Measurements from ENCODE around the gene BRD2. TPM values are rescaled to one million over a fixed set of nuclear protein-coding genes. Genes with fewer than 3 reads are reported as not detected.

The BRD2 gene
- total and polyA plus RNA-seq, 9 of the 15 experiments (the other 6 are each of a cell fraction or from before 2014, with no cell fraction given) = 19.0 to 252 (median 181) TPM

DNA sequence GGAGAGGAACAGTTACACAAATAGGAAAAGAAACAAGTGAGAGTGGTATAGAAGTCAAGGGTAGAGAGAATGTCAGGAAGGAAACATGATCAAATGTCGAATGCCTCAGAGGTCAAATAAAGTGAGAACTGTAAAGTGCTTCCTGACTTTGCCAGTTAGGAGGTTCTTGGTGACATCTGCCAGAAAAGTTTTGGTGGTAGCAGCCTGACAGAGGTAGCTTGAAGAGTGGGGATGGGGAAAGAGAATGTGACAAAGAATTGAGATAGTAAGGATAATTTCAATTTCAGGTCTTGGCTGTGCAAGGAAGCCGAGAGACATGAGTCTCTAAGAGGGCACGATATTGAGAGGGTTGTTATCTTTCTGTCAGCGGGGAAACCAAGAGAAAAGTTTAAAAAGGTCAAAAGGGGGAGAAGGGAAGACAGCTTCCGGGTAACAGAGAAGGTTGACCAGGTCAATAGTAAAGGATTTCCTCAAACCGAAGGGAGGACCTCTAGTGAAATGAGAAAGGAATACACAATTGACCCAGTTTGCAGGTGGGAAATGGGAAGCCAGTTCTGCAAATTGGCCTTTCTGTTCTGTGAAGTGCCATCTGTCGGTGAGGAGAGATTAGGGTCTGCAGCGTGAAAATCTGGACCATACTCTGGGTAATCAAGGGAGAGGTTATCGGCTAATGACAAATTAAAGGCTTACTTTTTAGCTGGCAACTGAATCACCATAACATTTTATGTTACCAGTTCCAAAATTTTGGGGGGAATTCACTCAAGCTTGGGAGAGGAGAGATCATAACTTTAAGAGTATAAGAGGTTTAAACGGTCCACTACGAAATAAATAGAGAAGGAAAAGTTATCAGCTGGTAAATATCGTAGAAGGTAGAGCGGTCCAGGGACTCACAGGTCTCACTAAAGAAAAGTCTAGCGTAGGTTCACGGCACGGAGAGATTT is 973 bp upstream of the BRD2 start (continued):
- peak; percentile 29 for TF ChIP-seq KDM5B (IDR thresholded peaks at IDR 0.05; ENCODE audit: insufficient replicate concordance, low read depth, low read length)
- TF ChIP-seq, protein P1, sequence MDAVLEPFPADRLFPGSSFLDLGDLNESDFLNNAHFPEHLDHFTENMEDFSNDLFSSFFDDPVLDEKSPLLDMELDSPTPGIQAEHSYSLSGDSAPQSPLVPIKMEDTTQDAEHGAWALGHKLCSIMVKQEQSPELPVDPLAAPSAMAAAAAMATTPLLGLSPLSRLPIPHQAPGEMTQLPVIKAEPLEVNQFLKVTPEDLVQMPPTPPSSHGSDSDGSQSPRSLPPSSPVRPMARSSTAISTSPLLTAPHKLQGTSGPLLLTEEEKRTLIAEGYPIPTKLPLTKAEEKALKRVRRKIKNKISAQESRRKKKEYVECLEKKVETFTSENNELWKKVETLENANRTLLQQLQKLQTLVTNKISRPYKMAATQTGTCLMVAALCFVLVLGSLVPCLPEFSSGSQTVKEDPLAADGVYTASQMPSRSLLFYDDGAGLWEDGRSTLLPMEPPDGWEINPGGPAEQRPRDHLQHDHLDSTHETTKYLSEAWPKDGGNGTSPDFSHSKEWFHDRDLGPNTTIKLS (IDR thresholded peaks at IDR 0.05; ENCODE audit: borderline replicate concordance, low read depth) = no peak
- TF ChIP-seq, protein P2, sequence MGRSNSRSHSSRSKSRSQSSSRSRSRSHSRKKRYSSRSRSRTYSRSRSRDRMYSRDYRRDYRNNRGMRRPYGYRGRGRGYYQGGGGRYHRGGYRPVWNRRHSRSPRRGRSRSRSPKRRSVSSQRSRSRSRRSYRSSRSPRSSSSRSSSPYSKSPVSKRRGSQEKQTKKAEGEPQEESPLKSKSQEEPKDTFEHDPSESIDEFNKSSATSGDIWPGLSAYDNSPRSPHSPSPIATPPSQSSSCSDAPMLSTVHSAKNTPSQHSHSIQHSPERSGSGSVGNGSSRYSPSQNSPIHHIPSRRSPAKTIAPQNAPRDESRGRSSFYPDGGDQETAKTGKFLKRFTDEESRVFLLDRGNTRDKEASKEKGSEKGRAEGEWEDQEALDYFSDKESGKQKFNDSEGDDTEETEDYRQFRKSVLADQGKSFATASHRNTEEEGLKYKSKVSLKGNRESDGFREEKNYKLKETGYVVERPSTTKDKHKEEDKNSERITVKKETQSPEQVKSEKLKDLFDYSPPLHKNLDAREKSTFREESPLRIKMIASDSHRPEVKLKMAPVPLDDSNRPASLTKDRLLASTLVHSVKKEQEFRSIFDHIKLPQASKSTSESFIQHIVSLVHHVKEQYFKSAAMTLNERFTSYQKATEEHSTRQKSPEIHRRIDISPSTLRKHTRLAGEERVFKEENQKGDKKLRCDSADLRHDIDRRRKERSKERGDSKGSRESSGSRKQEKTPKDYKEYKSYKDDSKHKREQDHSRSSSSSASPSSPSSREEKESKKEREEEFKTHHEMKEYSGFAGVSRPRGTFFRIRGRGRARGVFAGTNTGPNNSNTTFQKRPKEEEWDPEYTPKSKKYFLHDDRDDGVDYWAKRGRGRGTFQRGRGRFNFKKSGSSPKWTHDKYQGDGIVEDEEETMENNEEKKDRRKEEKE (IDR thresholded peaks at IDR 0.05; ENCODE audit: borderline replicate concordance in 1 of 2, control insufficient read depth in 1 of 2, low read depth in 2 of 2, low read length in 1 of 2) = peak; percentile 9 to 66; a peak in 1 of 4 replicates
- peak; percentile 78 for TF ChIP-seq EHMT2 (IDR thresholded peaks at IDR 0.05)
- 0 out of 2 replicates have a peak, but pooled peaks have one; percentile 8 for TF ChIP-seq SMARCE1 (IDR thresholded peaks at IDR 0.05)
- TF ChIP-seq, protein P3, sequence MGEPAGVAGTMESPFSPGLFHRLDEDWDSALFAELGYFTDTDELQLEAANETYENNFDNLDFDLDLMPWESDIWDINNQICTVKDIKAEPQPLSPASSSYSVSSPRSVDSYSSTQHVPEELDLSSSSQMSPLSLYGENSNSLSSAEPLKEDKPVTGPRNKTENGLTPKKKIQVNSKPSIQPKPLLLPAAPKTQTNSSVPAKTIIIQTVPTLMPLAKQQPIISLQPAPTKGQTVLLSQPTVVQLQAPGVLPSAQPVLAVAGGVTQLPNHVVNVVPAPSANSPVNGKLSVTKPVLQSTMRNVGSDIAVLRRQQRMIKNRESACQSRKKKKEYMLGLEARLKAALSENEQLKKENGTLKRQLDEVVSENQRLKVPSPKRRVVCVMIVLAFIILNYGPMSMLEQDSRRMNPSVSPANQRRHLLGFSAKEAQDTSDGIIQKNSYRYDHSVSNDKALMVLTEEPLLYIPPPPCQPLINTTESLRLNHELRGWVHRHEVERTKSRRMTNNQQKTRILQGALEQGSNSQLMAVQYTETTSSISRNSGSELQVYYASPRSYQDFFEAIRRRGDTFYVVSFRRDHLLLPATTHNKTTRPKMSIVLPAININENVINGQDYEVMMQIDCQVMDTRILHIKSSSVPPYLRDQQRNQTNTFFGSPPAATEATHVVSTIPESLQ (CRISPR knock-in tag; IDR thresholded peaks at IDR 0.05) = 0 out of 2 replicates have a peak, but pooled peaks have one; percentile 13
- no peak for TF ChIP-seq NCOA6 (IDR thresholded peaks at IDR 0.05)
- no peak; the same call in 1 of the 2 replicates for TF ChIP-seq SP1 (CRISPR knock-in tag; IDR thresholded peaks at IDR 0.05)
- TF ChIP-seq NR2C2 (CRISPR knock-in tag; IDR thresholded peaks at IDR 0.05) = peak; percentile 54; the same call in 1 of the 2 replicates
- no peak for TF ChIP-seq NR2C2 (tag; IDR thresholded peaks at IDR 0.05)
- peak; percentile 35; the same call in 1 of the 2 replicates for TF ChIP-seq RB1 (IDR thresholded peaks at IDR 0.05; ENCODE audit: low read depth)
- peak; percentile 37; the same call in 1 of the 2 replicates for TF ChIP-seq SMC3 (conservative IDR thresholded peaks at IDR 0.05; ENCODE audit: insufficient read depth, low read depth, low read length)
- no peak for TF ChIP-seq ZNF311 (CRISPR knock-in tag; IDR thresholded peaks at IDR 0.05)
- peak in 1 of 2 experiments; percentile 18; a peak in 1 of 4 replicates for TF ChIP-seq ARNT (IDR thresholded peaks at IDR 0.05)
- no peak for TF ChIP-seq RBM14 (IDR thresholded peaks at IDR 0.05; ENCODE audit: borderline replicate concordance, insufficient read depth, low read depth, low read length)
- TF ChIP-seq SIRT6 (IDR thresholded peaks at IDR 0.05; ENCODE audit: low read depth, low read length) = no peak
- no peak for TF ChIP-seq COPS2 (conservative IDR thresholded peaks at IDR 0.05)
- TF ChIP-seq, protein P4, sequence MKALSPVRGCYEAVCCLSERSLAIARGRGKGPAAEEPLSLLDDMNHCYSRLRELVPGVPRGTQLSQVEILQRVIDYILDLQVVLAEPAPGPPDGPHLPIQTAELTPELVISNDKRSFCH (CRISPR knock-in tag; IDR thresholded peaks at IDR 0.05) = no peak
- TF ChIP-seq, protein P4 (tag; IDR thresholded peaks at IDR 0.05) = peak; percentile 89

Measured in K562 (cell line).